Activated CD8-positive, alpha-beta memory T cell treated with anti-CD3 and anti-CD28 coated beads, Interleukin-2, amount 50 U/mL, for 1 hour (primary cell): ENCODE data around the gene CCNY.

Experiments
- DNase-seq: peaks from one replicate; pipeline ENCODE4 v3.0.0-alpha.2; 2020; ENCODE audit errors: extremely low read depth

The CCNY gene

DNA sequence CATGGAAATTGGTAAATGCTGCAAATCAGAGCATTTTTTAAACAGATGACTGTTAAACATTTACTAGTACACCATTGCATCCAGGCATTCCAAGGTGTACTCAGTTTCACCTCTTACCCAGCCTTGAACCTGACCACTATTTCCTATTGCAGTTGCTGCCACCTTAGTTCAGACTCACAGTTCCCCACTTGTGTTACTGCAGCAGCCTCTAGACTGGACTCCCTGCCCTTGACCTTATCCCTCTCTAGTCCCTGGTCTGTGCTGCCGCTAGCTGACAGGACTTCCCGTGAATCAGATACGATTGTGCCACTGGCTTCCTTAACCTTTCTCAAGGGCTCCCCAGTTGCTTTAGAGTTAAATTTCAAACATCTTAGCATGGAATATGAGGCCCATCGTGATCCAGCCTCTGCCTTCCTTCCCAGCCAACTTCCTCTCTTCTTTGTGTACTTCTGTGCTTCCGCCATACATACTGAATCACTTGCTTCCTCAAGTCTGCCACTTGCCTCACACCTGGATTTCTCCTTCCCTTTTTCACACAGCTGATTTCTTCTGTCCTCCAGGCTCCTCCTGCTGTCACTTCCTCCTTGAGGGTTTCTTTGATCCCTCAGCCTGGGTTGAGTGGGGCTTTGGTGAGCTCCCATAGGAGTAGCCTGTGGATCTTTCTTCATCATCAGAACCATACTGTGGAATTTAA, 150.1 kb downstream of the CCNY start:
- DNase-seq = no peak

DNA sequence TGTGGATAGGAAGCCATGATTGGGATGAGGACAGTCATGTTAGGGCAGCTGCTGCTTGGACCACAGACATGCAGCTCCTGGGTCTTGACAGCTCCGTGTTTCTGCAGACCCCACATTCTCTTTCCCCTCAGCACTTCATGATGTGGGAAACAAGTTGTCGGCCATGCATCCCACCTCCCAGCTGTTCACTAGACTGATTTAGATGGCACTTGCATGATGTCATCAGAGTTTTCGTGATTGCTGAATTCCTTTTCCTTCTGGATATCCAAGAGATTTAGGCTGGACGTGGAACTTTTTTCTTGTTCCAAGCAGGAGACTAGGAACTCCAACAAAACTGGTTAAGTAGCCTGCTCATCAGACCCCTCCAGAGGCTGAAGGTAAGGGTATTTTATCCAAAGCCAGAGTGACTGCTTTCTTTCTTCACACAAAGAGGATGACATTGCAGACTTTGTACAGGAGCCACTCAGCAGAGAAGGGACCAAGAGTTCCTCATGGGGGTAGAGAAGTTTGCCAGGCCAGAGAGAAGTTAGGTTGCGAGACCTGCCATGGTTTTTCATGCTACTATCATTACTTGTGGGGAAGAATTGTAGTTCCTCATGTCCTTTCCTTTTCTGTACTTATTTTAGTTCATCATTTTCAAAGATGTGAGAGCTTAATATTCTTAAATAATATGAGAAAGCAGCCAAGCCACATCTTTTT, 151.2 kb downstream of the CCNY start:
- no peak for DNase-seq

DNA sequence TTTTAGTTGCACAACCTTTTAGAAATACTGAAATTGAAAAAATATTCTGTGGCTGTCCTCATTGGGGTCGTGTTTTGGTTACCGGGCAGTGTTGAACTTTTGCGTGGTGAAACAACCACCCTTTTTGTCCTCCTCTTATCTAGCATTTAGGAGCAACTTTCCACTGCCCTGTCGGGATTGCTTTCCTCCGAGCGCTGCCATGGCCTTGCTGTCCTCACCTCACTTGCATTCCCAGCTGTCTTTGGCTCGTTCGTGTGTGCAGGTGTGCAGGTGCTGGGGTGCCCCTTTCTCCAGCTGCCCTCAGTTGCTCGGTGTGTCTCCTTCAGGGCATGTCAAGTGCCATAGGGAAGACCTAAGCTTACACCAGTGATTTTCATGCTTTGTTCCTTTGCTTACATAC, 151.9 kb downstream of the CCNY start:
- no peak for DNase-seq

DNA sequence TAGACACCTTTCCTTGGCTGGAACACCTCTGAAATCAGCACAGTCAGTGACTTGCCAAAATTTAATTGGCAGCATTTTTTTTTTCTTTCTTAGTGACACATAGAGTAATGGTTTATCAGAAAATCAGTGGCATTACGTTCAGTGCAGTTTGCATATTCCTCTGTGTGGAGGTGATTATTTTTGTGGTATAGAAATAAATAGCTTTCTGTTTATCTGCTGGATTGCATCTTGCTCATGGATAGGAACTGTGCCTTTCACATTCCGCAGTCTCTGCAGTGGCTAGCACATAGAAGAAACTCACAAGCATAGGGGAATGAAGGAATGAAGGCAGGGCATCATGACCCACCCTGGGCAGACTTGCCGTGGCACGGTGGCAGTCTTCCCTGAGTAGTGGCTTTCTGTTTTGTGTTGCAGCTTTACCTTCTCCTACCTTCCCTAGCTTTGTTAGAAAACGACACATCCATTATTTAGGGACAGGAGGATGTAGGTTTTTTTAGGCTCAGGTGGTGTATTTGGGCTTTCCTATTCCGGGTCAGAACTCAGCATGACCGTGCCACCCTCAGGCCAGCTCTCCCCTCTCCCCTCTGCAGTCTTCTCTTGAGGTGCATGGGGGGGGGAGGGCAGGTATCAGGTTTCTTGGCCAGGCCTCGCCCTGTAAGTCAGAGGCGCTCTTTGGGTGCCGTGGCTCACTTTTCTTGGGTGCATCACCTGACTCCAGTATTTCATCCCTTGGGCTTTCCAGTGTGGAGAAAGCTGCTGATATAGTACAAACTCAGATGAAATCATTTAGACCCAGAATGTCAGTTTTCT, 156.3 kb downstream of the CCNY start:
- no peak for DNase-seq

DNA sequence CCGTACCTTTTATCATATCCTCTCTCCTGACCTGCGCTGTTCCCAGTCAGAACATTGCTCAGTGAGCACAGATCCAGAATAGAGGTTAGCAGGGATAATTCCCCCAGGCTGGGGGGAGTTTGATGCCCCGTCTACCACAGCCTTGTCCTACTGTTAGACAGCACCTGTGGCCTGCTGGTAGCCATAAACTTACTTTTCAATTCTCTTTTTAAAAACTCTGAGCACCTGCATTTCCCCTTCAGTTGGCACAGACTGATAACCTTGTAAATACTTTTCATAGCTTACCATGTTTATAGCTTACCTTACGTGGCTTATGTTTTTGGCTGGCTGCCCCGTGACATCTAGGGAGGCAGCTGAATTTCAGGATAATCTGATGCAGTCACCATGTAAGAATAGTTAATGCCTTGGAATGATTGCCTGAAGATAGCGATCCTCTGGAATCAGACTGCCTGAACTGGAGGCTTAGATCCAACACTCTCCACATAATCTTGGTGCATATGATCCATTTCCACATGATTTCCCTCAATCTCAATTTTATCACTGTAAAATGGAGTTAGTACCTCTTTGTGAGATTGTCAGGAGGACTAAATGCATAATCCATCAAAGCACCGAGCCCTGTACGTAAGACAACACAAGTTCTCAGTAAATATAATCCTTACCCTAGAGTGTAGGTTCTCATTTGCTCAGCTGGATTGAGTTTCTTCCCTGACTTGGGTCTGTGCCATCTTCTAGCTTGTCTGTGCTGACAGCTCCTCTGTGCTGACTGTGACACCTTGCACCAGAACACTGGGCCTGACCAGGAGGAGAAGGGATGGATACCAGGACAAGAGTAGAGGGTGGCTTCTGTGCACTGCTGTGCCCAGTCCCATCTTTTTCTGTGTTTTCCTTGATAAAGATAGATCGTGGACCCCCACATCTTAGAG, 157.1 kb downstream of the CCNY start:
- DNase-seq = no peak

GRCh38 chr10:35495521-35496119, 159.3 kb downstream of the CCNY start:
- no peak for DNase-seq

GRCh38 chr10:35497909-35498308, 161.6 kb downstream of the CCNY start:
- no peak for DNase-seq

DNA sequence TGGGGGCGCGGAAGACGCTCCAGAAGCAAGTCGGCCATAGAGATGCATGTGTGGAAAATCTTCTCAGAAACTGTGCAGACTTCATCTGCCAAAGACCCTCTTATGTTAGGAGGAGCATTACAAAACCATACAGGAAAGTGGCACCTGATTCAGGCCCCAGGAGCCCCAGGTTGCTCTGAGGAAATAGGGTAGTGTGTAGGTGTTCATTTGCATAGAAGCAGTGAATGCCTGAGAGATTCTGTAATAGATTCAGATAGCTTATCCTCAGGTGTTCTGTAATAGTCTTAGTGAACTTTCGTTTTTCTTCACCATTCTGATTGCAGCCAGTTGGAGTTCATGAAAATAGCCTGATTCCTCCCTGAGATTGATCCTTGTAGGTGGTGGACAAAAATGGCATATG, 162.4 kb downstream of the CCNY start:
- DNase-seq = no peak

DNA sequence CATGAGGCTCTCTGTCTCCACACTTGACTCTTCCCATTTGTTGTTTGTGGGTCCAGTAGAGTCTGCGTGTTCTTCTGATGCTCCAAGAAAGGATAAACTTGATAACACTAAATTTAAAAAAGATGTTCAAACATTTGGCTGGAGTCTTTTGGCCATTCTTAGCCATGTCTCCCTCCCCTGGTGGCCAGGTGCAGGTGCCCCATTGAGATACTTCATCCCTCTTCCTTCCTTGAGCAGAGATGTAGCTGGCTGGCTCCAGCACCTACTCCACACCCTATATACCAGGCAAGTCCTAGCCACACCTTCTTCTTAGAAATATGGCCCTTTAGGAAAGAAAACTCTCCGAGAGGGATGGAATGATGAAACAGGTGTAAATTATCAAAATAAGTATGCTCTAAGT, 165.6 kb downstream of the CCNY start:
- no peak for DNase-seq

DNA sequence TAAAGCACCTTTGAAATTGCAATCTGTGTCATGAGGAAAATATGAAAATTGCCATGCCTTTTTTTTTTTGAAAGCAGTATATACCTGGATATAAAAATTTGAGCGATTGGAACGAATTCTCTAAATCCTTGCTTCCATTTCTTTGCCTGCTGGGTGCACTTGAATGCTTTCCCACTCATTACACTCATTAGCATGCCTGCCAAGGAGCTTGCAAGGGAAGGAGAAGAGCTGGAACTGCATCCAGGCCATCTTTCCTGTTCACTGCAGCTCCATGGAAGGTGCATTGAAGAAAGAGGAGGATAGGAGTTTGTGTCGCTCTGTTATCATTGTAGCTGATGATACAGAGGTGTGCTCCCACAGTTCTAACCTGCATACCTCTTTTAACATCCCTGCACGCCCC, 166.4 kb downstream of the CCNY start:
- no peak for DNase-seq

DNA sequence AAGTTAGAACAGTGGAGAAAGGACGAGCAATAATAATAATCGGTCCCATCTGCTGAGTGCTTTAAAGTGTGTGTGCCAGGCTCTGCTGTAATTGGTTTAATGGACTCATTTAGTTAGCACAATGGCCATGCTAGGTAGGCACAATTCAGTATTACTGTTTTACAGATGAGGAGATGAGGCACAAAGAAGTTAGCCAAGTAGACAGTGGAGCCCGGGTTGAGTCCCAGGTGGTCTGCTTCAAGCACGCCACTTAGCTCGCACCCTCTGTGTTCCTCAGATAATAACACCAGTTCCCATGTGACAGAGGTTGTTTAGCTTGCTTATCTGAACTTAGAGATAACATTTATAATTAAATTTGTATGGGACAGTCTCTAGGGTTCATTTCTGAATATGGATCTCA, 167.3 kb downstream of the CCNY start:
- no peak for DNase-seq

GRCh38 chr10:35504132-35504531, 167.8 kb downstream of the CCNY start:
- DNase-seq = no peak

- DNase-seq = no peak
These were observed 169.0 kb downstream of the CCNY start for GRCh38 chr10:35505241-35505873.

GRCh38 chr10:35506741-35507140, 170.4 kb downstream of the CCNY start:
- DNase-seq = no peak

DNA sequence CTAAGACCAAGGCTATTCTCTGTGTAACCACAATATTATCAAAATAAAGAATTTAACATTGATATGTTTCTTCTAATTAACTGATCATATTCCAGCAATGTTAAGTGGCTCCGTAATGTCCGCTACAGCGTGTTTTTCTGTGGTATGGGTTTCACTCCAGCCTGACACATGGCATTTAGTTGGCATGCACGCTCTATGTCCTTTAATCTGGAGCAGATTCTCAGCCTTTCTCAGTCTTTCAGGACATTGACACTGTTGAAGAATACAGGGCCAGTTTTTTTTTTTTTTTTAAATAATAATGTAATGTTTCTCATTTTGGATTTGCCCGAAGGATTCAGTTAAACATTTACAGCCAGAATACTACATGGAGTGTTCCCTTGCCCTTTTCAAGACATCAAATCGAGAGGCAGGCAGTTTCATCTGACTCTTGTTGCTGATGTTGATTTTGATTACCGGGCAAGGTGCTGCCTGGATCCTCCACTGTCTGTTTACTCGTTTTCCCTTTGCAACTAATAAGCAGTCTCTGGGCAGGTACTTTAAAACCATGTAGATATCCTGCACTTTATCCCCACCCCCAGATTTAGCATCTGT, 171.3 kb downstream of the CCNY start:
- DNase-seq = no peak

GRCh38 chr10:35508647-35509046, 172.3 kb downstream of the CCNY start:
- no peak for DNase-seq

DNA sequence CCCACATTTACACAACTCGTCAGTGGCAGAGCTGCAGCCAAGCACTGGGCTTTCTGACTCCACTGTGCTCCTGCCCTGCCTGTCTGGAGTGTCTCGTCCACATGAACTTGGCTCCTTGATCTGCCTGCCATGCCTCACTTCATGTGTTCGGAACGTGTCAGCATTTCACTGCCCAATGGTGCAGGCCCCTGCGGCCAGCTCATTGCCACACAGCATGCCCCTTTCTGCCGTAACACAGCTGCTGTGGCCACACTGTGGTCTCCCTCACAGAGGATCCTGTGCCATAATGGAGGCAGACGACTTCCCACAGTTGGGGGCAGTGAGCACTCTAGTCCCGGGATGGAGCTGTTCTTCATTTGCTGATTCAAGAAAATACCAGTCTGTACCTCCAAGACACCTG, 174.6 kb downstream of the CCNY start:
- no peak for DNase-seq

DNA sequence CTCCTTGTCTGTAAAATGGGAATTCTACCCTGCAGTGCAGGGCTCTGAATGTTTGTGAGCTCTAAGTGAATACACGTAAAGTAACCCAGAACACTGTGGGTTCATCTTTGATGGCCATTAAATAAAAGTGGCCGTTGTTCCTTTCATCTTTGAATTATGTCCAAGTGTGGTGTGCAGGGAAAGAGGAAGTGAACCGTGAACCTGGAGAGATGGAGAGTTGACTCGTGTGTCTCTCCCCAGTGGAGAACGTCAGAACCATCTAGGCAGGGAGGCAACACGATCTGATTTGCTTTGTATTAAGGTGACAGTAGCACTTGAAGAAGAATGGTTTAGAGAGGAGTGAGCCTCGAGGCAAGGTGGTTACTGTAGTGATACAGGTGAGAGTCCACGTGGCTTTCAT, 175.3 kb downstream of the CCNY start:
- DNase-seq = no peak

GRCh38 chr10:35516102-35516670, 179.9 kb downstream of the CCNY start:
- DNase-seq = no peak
